GM12878 (cell line): Measurements from ENCODE around the gene BCAS3. TPM values are rescaled to one million over a fixed set of nuclear protein-coding genes. Genes with fewer than 3 reads are reported as not detected.
"Not testable (repeated sequence)": the region's sequence is repeated elsewhere in the genome, so short reads cannot be mapped to it uniquely, and the experiment has no call there.

Experiments used
- ATAC-seq: fragments of 200-7000 bp; cut with Tn5 transposase; 3 replicates; pipeline ENCODE4 v1.9.1; 2020; ENCODE audit warnings: mild to moderate bottlenecking, moderate library complexity
- BruUV-seq: library from RNA; stranded (reverse); fragments of 400-500 nt; replicated peaks from 2 replicates; lab custom pipeline; 2021; lab: Mats Ljungman, UMichigan
- CTCF ChIA-PET: fragments of 300-600 bp; sonication (Branson Sonifier 250); formaldehyde crosslinking; extraction: SDS; loops from one replicate; lab custom pipeline; 2021; ENCODE audit warnings: inconsistent platforms; lab: Yijun Ruan, JAX
- POLR2A ChIA-PET: fragments of 350-600 bp; formaldehyde crosslinking; extraction: SDS; loops from one replicate; lab custom pipeline; 2021; ENCODE audit warnings: inconsistent platforms; lab: Charles Lee
- RAD21 ChIA-PET: fragments of 300-600 bp; sonication (Branson Sonifier 250); formaldehyde crosslinking; loops from one replicate; lab custom pipeline; 2023; ENCODE audit warnings: antibody characterized with exemption; ENCODE audit not compliant: unreplicated experiment; lab: Charles Lee
- SMC1A ChIA-PET: fragments of 300-600 bp; sonication (Branson Sonifier 250); formaldehyde crosslinking; loops from one replicate; lab custom pipeline; 2023; ENCODE audit not compliant: unreplicated experiment, uncharacterized antibody; lab: Charles Lee
- DNase-seq: peaks from one replicate; pipeline ENCODE4 v3.0.0-alpha.2; 2011; ENCODE audit warnings: low read depth, low spot score
- FAIRE-seq: peaks from 3 replicates; lab custom pipeline; 2011; peaks lifted over from hg19 to GRCh38; lab: Jason Lieb, UNC
- H2AFZ ChIP-seq: 2 replicates; pipeline ENCODE4 v1.6.0; 2011; ENCODE audit warnings: low read depth, low read length, control low read depth; ENCODE audit not compliant: control insufficient read depth
- H3K27ac ChIP-seq: 2 replicates; pipeline ENCODE4 v1.5.1; 2011; ENCODE audit warnings: control low read depth; ENCODE audit not compliant: control insufficient read depth, insufficient read depth
- H3K27me3 ChIP-seq, 2 experiments: replicated peaks in 1 of 2; 2 replicates each; pipeline versions ENCODE4 v1.6.0 to v1.6.1; 2011; ENCODE audit warnings: low read length in 1 of 2; ENCODE audit not compliant: control insufficient read depth in 2 of 2, insufficient read depth in 2 of 2
- H3K36me3 ChIP-seq, 2 experiments: 2 replicates each; pipeline ENCODE4 v1.5.1; 2011; ENCODE audit warnings: low read length in 1 of 2; ENCODE audit not compliant: control insufficient read depth in 2 of 2, insufficient read depth in 2 of 2
- H3K4me1 ChIP-seq: 2 replicates; pipeline ENCODE4 v1.6.1; 2011; ENCODE audit warnings: mild to moderate bottlenecking, low read length, moderate library complexity, mixed read lengths; ENCODE audit not compliant: control insufficient read depth, insufficient read depth
- H3K4me2 ChIP-seq: 2 replicates; pipeline ENCODE4 v1.6.0; 2011; ENCODE audit warnings: control low read depth; ENCODE audit not compliant: control insufficient read depth, insufficient read depth
- H3K4me3 ChIP-seq: fragments of 200-600 bp; sonication (generic); 2 replicates; pipeline ENCODE4 v1.5.1; 2016
- H3K79me2 ChIP-seq: 2 replicates; pipeline ENCODE4 v1.6.0; 2011; ENCODE audit warnings: low read length; ENCODE audit not compliant: control insufficient read depth, insufficient read depth
- H3K9ac ChIP-seq: 2 replicates; pipeline ENCODE4 v1.8.0; 2011; ENCODE audit warnings: low read length, control low read depth, mixed read lengths; ENCODE audit not compliant: control insufficient read depth, insufficient read depth
- H3K9me3 ChIP-seq: replicated peaks from 3 replicates; pipeline ENCODE4 v1.5.1; 2011; ENCODE audit warnings: mild to moderate bottlenecking, low read length; ENCODE audit not compliant: control insufficient read depth, insufficient read depth
- H4K20me1 ChIP-seq: 2 replicates; pipeline ENCODE4 v1.6.0; 2011; ENCODE audit not compliant: control insufficient read depth, insufficient read depth
- CBFB ChIP-seq: IDR thresholded peaks from 2 replicates; pipeline ENCODE4 v1.6.1; 2016; ENCODE audit warnings: antibody characterized with exemption, low read depth
- CHD1 ChIP-seq: IDR thresholded peaks from 2 replicates; pipeline ENCODE4 v1.6.1; 2012; ENCODE audit warnings: low read depth, low read length, improper control_type of control experiment
- EGR1 ChIP-seq, 2 experiments: IDR thresholded peaks; 1 replicate in 1 of 2; 2 replicates in 1 of 2; pipeline ENCODE4 v1.6.1; 2011 to 2012; ENCODE audit warnings: low read depth in 2 of 2, low read length in 2 of 2, borderline replicate concordance in 1 of 2, mild to moderate bottlenecking in 1 of 2, moderate library complexity in 1 of 2
- ETV6 ChIP-seq, 2 experiments: fragments of 450-650 bp in 1 of 2; IDR thresholded peaks in 1 of 2; conservative IDR thresholded peaks in 1 of 2; 2 replicates each; pipeline ENCODE4 v1.6.1; 2014; ENCODE audit warnings: antibody characterized with exemption in 1 of 2, borderline replicate concordance in 1 of 2, low read depth in 1 of 2, mild to moderate bottlenecking in 1 of 2, moderate library complexity in 1 of 2
- KDM1A ChIP-seq: fragments of 200-600 bp; sonication (generic); IDR thresholded peaks from 2 replicates; pipeline ENCODE4 v1.6.1; 2016; ENCODE audit warnings: borderline replicate concordance
- MTA2 ChIP-seq: fragments of 450-650 bp; IDR thresholded peaks from 2 replicates; pipeline ENCODE4 v1.6.1; 2016; ENCODE audit warnings: low read depth, mild to moderate bottlenecking, moderate library complexity
- MXI1 ChIP-seq: fragments of 150-350 bp; IDR thresholded peaks from 2 replicates; pipeline ENCODE4 v1.6.1; 2011; ENCODE audit warnings: low read depth, mild to moderate bottlenecking, inconsistent platforms, low read length, improper control_type of control experiment
- NFXL1 ChIP-seq: fragments of 450-650 bp; IDR thresholded peaks from 2 replicates; pipeline ENCODE4 v1.6.1; 2017; ENCODE audit warnings: antibody characterized with exemption, mild to moderate bottlenecking, borderline replicate concordance
- NFYA ChIP-seq: IDR thresholded peaks from 2 replicates; pipeline ENCODE4 v1.6.1; 2011; ENCODE audit warnings: low read depth, mild to moderate bottlenecking, low read length, improper control_type of control experiment, borderline replicate concordance
- NFYB ChIP-seq: IDR thresholded peaks from 2 replicates; pipeline ENCODE4 v1.6.1; 2011; ENCODE audit warnings: low read depth, mild to moderate bottlenecking, low read length, improper control_type of control experiment, moderate library complexity; ENCODE audit not compliant: insufficient read depth
- SREBF2 ChIP-seq: IDR thresholded peaks from 2 replicates; pipeline ENCODE4 v1.6.1; 2012; ENCODE audit warnings: mild to moderate bottlenecking, low read length
- WGBS: methylation state at CpG from one replicate; pipeline ENCODE4 v1.1.6; 2016; ENCODE audit warnings: low lambda C conversion rate; ENCODE audit not compliant: insufficient replicate concordance, insufficient coverage; ENCODE audit errors: missing lambda C conversion rate; 5-methylcytosine and 5-hydroxymethylcytosine counted together
- in situ Hi-C: fragments of 300-500 bp; cut with MboI; formaldehyde crosslinking; loops from 9 replicates; pipeline ENCODE4 v1.14.3; 2018; ENCODE audit warnings: mixed read lengths
- intact Hi-C: fragments of 100-400 bp; cut with micrococcal nuclease; formaldehyde crosslinking; loops from one replicate; pipeline ENCODE4 v1.14.2; 2022; ENCODE audit not compliant: unreplicated experiment
- polyA plus RNA-seq, 11 experiments: library from polyadenylated mRNA; depleted of rRNA in 4 of 11; unstranded in 6 of 11; stranded (reverse) in 5 of 11; fragments of >200 nt; fragmentation: Nextera tagmentation in 4 of 11; fragmentation: Illumina TruSeq in 1 of 11; extraction: Ambion mirVana in 4 of 11; extraction: Trizol in 1 of 11; gene quantifications; 1 replicate in 1 of 11; 2 replicates in 10 of 11; pipeline versions ENCODE4 v1.2.1 to v1.2.3, GENCODE V29; 2011 to 2016; ENCODE audit warnings: inconsistent platforms in 2 of 11, missing spikeins in 2 of 11, low read depth in 1 of 11
- total RNA-seq, 4 experiments: library from RNA; depleted of rRNA in 3 of 4; stranded (reverse); fragments of >200 nt in 3 of 4; fragmentation: Illumina TruSeq in 1 of 4; extraction: Trizol in 1 of 4; gene quantifications; 2 replicates each; pipeline versions ENCODE4 v1.2.1 to v1.2.3, GENCODE V29; 2013 to 2021
- TF ChIP-seq, protein P1 (sequence below): IDR thresholded peaks from 2 replicates; pipeline ENCODE4 v1.6.1; 2011; ENCODE audit warnings: low read depth, low read length, improper control_type of control experiment, borderline replicate concordance
- TF ChIP-seq, protein P2 (sequence below): fragments of 450-650 bp; IDR thresholded peaks from 2 replicates; pipeline ENCODE4 v1.6.1; 2017; ENCODE audit warnings: low read depth, mild to moderate bottlenecking, moderate library complexity

Gene BCAS3
- total and polyA plus RNA-seq, 10 of the 15 experiments (the other 5 are each of a cell fraction or from before 2014, with no cell fraction given): 2.1 to 11.0 (median 6.6) TPM

DNA sequence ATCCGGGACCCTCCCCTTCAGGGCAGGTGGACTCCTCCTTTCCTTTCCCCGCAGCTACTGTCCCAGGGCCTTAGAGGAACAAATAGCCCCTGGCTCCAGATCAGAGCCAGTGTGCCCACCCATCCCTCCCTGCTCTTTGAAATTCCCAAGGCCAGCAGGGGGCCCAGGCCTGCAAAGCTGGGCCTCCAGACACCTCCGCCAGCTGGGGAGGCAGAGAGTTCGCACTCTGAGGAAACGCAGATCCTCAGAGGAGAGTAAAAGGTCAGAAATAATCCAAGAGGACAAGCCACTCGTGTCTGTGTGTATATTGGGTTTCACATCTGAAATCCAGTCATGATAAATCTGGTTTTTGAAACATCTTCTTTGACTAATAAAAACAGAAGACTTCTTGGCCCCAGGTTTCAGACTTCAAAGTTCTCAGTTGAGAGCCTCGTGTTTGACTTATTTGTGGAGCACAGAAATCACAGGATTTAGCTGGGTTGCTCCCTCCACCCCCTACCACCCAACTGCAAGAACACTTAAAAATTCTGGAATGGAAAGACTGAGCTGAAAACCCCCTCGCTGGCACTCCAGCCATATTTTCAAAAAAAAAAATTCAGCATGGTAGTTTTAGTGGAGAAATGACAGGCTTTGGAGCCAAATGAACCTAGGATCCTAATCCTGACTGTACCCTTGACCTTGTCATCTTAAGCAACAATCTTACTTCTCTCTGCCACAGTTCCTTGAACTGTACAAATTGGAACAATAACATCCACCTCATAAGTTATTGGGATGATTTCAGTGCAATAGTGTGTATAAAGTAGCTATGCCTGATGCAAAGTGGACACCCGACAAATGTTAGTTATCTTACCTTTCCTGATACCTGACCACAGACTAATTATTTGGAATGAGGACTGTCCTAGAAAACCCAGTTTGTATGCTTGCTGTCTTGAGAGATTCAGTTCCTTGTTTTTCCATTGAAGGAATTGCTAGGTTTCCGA, 677.5 kb downstream of the BCAS3 start:
- intact Hi-C loops: no loop called here
- Histone ChIP-seq H3K4me2 (no peak overlapping the region), H2AFZ (no peak overlapping the region), H4K20me1 (no peaks in the 10 kb centered on the region), H3K4me1 (no peaks in the 10 kb centered on the region), H3K27me3 (no peaks in the 10 kb centered on the region), H3K4me3 (no peak overlapping the region), H3K9ac (no peak overlapping the region), H3K36me3 (no peaks in the 10 kb centered on the region), H3K9me3 (no peaks in the 10 kb centered on the region), H3K79me2 (no peaks in the 10 kb centered on the region), H3K27ac (no peak overlapping the region)
- ATAC-seq (no peak), DNase-seq (no peak), FAIRE-seq (no peak)
- ChIA-PET SMC1A (no interaction called here), CTCF (interaction anchor here (0.9 kb wide), 1 partner anchor 8 kb away, joined by 3 read pairs; no protein-coding TSS in a partner anchor), RAD21 (no interaction called here), POLR2A (no interaction called here)
- 55% methylated on average over 10 of the region's 10 CpGs for WGBS
- TF ChIP-seq MXI1: no peak
- TF ChIP-seq, protein P1, sequence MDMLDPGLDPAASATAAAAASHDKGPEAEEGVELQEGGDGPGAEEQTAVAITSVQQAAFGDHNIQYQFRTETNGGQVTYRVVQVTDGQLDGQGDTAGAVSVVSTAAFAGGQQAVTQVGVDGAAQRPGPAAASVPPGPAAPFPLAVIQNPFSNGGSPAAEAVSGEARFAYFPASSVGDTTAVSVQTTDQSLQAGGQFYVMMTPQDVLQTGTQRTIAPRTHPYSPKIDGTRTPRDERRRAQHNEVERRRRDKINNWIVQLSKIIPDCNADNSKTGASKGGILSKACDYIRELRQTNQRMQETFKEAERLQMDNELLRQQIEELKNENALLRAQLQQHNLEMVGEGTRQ: no peak
- TF ChIP-seq CHD1: no peak
- no peak for TF ChIP-seq MTA2
- TF ChIP-seq SREBF2: no peak
- TF ChIP-seq, protein P2, sequence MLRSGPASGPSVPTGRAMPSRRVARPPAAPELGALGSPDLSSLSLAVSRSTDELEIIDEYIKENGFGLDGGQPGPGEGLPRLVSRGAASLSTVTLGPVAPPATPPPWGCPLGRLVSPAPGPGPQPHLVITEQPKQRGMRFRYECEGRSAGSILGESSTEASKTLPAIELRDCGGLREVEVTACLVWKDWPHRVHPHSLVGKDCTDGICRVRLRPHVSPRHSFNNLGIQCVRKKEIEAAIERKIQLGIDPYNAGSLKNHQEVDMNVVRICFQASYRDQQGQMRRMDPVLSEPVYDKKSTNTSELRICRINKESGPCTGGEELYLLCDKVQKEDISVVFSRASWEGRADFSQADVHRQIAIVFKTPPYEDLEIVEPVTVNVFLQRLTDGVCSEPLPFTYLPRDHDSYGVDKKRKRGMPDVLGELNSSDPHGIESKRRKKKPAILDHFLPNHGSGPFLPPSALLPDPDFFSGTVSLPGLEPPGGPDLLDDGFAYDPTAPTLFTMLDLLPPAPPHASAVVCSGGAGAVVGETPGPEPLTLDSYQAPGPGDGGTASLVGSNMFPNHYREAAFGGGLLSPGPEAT: no peak
- TF ChIP-seq ETV6 (conservative IDR thresholded peaks at IDR 0.05 in 1 of 2, IDR thresholded peaks at IDR 0.05 in 1 of 2; ENCODE audit: borderline replicate concordance in 1 of 2, low read depth in 1 of 2): peak in 1 of 2 experiments; percentile 86; a peak in 1 of 4 replicates
- no peak for TF ChIP-seq EGR1 (IDR thresholded peaks at IDR 0.05; ENCODE audit: borderline replicate concordance in 1 of 2, low read depth in 2 of 2, low read length in 2 of 2)
- TF ChIP-seq NFXL1: peak; percentile 67; the same call in 1 of the 2 replicates
- no peak for TF ChIP-seq CBFB
- TF ChIP-seq NFYA: no peak
- no peak for TF ChIP-seq KDM1A
- TF ChIP-seq NFYB: no peak
- in situ Hi-C loops: no loop called here
- no TSS peak for BruUV-seq

DNA sequence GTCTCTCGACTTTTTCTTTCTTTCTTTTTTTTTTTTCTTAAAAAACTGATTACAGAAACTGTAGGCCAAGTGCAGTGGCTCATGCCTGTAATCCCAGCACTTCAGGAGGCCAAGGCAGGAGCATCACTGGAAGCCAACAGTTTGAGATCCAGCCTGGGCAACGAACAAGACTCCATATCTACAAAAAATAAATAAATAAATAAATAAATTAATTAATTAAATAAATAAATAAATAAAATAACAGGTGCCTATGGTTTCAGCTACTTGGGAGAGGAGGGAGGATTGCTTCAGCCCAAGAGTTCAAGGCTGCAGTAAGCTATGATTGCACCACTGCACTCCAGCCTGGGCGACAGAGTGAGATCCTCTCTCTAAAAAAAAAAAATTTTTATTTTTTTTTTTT, 679.4 kb downstream of the BCAS3 start:
- WGBS: 31% methylated on average over 3 of the region's 3 CpGs
- ATAC-seq, intact Hi-C loops, SMC1A ChIA-PET, H3K4me3 ChIP-seq, H3K79me2 ChIP-seq, POLR2A ChIA-PET, H3K27ac ChIP-seq, H3K4me2 ChIP-seq, BruUV-seq, H2AFZ ChIP-seq, H4K20me1 ChIP-seq, FAIRE-seq, RAD21 ChIA-PET, DNase-seq, H3K9ac ChIP-seq, H3K4me1 ChIP-seq, H3K36me3 ChIP-seq, H3K9me3 ChIP-seq, in situ Hi-C loops, H3K27me3 ChIP-seq: not testable (repeated sequence)
- CTCF ChIA-PET: interaction anchor here (1.3 kb wide), 1 partner anchor 386 kb away, joined by 4 read pairs; no protein-coding TSS in a partner anchor
